ENCODE measurements around the gene ST8SIA1. TPM values are rescaled to one million over a fixed set of nuclear protein-coding genes. Genes with fewer than 3 reads are reported as not detected.

ST8SIA1 gene
- total and polyA plus RNA-seq, 2 of the 8 experiments (the other 6 are each of a cell fraction or from before 2014, with no cell fraction given) = 1.9 to 4.4 TPM

DNA sequence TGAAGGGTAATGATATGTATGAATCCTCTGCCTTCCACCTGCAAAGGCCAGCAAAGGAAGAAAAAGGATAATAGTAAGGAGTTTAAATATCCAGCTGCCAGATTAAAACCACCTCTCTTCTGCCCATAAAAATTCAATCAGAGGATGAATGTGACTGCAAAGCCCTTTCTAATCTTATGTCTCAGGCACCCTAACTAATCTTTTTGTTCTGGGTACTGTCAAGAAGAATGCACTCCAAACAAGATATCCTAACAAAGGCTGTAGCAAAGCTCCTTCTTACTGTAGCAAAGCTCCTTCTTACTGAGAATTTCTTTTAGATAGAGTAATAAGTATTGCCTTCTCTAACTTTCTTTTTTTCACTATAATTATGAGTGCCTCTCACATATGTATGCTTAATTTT lies 91.8 kb downstream of the ST8SIA1 start (continued):
- TF ChIP-seq FOSL1 (IDR thresholded peaks at IDR 0.05; ENCODE audit: insufficient read depth, low read depth, low read length) = no peak
